Ectodermal cell (in vitro differentiated cells): ENCODE measurements around the gene MAST2.
"Not testable (repeated sequence)": the region's sequence is repeated elsewhere in the genome, so short reads cannot be mapped to it uniquely, and the experiment has no call there.

ENCODE experiments used
- H3K27ac ChIP-seq: 2 replicates; pipeline ENCODE4 v1.7.0; 2013; ENCODE audit warnings: mild to moderate bottlenecking, low read depth, low read length; ENCODE audit not compliant: insufficient read depth, poor library complexity, severe bottlenecking
- H3K27me3 ChIP-seq: 2 replicates; pipeline ENCODE4 v1.7.0; 2013; ENCODE audit warnings: mild to moderate bottlenecking, low read length; ENCODE audit not compliant: insufficient read depth, control insufficient read depth, poor library complexity, severe bottlenecking
- H3K36me3 ChIP-seq: one replicate; pipeline ENCODE4 v1.7.0; 2013; ENCODE audit warnings: low read length; ENCODE audit not compliant: control insufficient read depth, insufficient read depth
- H3K4me1 ChIP-seq: one replicate; pipeline ENCODE4 v1.7.0; 2013; ENCODE audit warnings: low read length; ENCODE audit not compliant: control insufficient read depth, insufficient read depth
- H3K4me3 ChIP-seq: 2 replicates; pipeline ENCODE4 v1.7.0; 2013; ENCODE audit warnings: low read depth, low read length, control low read depth; ENCODE audit not compliant: insufficient read depth
- H3K9me3 ChIP-seq: 2 replicates; pipeline ENCODE4 v1.7.0; 2013; ENCODE audit warnings: mild to moderate bottlenecking, low read length, moderate library complexity; ENCODE audit not compliant: control insufficient read depth
- WGBS, 2 experiments: methylation state at CpG; one replicate each; pipeline ENCODE4 v1.1.7; 2013; ENCODE audit warnings: missing lambda C conversion rate in 2 of 2; 5-methylcytosine and 5-hydroxymethylcytosine counted together

MAST2 gene

GRCh38 chr1:45872173-45872801 lies 68.9 kb downstream of the MAST2 start:
- H3K9me3 ChIP-seq, H3K36me3 ChIP-seq, H3K4me1 ChIP-seq, H3K27ac ChIP-seq, H3K4me3 ChIP-seq, H3K27me3 ChIP-seq: not testable (repeated sequence)
- 93 to 96% methylated on average over 13 to 14 of the region's 14 CpGs for WGBS, 2 experiments

DNA sequence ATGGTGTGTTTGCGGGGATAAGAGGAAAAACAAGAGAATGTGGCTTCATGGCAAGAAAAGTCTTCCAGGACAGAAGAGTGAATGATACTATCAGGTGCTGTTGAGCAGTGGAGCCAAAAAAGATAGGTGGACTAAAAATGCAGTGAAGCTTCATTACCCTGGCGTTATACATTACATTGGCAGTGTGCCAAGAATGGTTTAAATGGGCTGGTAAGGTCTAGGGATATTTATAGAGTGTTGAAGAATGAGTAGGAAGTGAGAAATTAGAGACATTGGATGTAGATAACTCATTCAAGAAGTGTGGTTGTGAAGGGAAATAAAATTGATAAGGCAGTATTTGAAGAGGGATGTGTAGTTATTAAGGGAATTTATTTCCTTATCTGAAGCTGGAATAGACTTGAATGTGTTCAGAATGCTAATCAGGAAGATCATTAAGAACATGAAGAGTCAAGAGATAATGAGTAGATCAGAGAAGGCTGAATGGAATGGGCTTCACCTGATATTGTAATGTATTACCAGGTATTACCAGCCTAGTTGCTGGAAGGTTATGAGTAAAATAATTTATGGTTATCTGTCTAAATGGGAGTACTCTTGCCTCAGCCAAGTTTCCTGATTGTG lies 72.7 kb downstream of the MAST2 start:
- H3K36me3 ChIP-seq, result no peaks in the 10 kb centered on the region
- H3K27me3 ChIP-seq, result no peaks in the 10 kb centered on the region
- H3K4me3 ChIP-seq, result no peak overlapping the region
- no peaks in the 10 kb centered on the region for H3K9me3 ChIP-seq
- H3K4me1 ChIP-seq, result no peaks in the 10 kb centered on the region
- WGBS, 2 experiments, result 95 to 97% methylated on average over 2 of the region's 2 CpGs
- no peak overlapping the region for H3K27ac ChIP-seq

- H3K36me3 ChIP-seq, result no peaks in the 10 kb centered on the region
- no peak overlapping the region for H3K27ac ChIP-seq
- no peak overlapping the region for H3K4me3 ChIP-seq
- WGBS, 2 experiments, result 88 to 93% methylated on average over 1 to 4 of the region's 4 CpGs
- H3K4me1 ChIP-seq, result no peaks in the 10 kb centered on the region
- H3K9me3 ChIP-seq, result no peaks in the 10 kb centered on the region
- H3K27me3 ChIP-seq, result no peaks in the 10 kb centered on the region
These were observed 73.9 kb downstream of the MAST2 start for GRCh38 chr1:45877264-45877663.

DNA sequence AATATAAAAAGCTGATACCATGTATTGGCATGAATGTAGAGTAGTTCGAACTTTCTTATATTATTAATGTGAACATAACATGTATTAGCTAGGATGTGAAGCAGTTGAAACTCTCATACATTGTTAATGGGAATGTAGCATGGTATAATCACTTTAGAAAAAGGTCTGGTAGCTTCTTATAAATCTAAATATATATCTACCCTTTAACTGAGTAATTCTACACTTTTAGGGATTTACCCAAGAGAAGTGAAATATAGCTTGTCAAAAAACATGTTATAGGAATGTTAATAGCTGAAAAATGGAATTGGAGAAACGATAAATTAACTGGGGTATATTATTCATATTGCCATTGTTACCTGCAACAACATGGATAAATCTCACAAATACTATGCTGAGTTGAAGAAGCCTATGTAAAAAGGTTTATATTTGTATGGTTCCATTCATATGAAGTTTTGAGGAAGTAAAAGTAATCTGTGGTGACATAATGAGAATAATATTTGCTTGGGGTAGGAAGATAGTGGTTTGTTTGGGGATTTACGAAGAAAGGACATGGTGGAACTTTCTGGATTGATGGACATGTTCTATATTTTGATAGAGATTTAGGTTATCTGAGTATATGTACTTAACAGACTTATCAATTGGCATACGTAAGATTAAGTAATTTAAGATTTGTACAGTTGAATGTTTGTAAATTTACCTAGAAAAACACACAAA lies 76.6 kb downstream of the MAST2 start:
- no peaks in the 10 kb centered on the region for H3K9me3 ChIP-seq
- no peak overlapping the region for H3K4me3 ChIP-seq
- no peaks in the 10 kb centered on the region for H3K27me3 ChIP-seq
- H3K4me1 ChIP-seq, result no peaks in the 10 kb centered on the region
- H3K27ac ChIP-seq, result no peak overlapping the region
- H3K36me3 ChIP-seq, result no peaks in the 10 kb centered on the region
- 81 to 99% methylated on average over 2 to 3 of the region's 4 CpGs for WGBS, 2 experiments

DNA sequence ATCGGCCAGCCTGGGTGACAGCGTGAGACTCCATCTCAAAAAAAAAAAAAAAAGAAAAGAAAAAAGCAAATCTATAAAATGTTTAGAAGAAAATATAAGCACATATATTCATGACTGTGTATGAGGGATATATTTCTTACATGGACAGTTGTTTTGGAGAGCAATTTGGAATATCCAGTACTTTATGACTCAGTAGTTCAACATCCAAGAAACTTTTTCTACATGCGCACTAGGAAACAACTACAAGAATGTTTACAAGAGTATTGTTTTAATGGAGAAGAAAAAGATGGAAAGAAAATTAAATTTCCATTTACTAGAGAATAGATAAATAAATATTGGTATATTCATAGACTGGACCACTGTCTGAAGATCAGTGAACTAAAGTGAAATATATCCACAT lies 77.5 kb downstream of the MAST2 start:
- Histone ChIP-seq H3K9me3 (no peaks in the 10 kb centered on the region), H3K4me1 (no peaks in the 10 kb centered on the region), H3K4me3 (no peak overlapping the region), H3K36me3 (no peaks in the 10 kb centered on the region), H3K27ac (no peak overlapping the region), H3K27me3 (no peaks in the 10 kb centered on the region)
- WGBS, 2 experiments, result 100% methylated on average over 1 of the region's 3 CpGs

- Histone ChIP-seq H3K4me3 (no peak overlapping the region), H3K27me3 (no peaks in the 10 kb centered on the region), H3K27ac (no peak overlapping the region), H3K36me3 (no peaks in the 10 kb centered on the region), H3K9me3 (no peaks in the 10 kb centered on the region), H3K4me1 (no peaks in the 10 kb centered on the region)
- WGBS, 2 experiments, result no CpG with 5 or more reads among the region's 1 CpG
These were observed 80.2 kb downstream of the MAST2 start for GRCh38 chr1:45883658-45884057.

- 100% methylated on average over 1 of the region's 1 CpG; no CpG with 5 or more reads in 1 of the 2 experiments for WGBS, 2 experiments
- no peaks in the 10 kb centered on the region for H3K27me3 ChIP-seq
- H3K4me1 ChIP-seq, result no peaks in the 10 kb centered on the region
- no peaks in the 10 kb centered on the region for H3K36me3 ChIP-seq
- H3K4me3 ChIP-seq, result no peak overlapping the region
- H3K9me3 ChIP-seq, result no peaks in the 10 kb centered on the region
- no peak overlapping the region for H3K27ac ChIP-seq
These were observed 81.3 kb downstream of the MAST2 start for GRCh38 chr1:45884700-45885099.

DNA sequence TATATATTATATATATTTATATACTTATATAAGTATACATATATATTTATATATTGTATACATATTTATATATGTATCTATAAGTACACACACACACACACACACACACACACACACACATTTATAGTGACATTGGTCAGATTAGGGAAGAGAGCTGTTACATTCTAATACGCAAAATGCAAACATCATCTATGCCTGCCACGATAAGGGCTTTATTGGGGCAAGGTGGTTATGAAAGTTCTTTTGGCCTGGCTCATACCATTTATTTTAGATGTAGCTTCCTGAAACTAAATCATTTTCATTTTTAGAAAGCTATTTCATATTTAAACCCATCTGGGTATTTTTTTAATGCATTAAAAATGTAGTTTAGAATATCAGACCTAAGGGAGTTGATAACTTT lies 82.8 kb downstream of the MAST2 start:
- no peak overlapping the region for H3K27ac ChIP-seq
- no peaks in the 10 kb centered on the region for H3K4me1 ChIP-seq
- no peaks in the 10 kb centered on the region for H3K9me3 ChIP-seq
- H3K27me3 ChIP-seq, result no peaks in the 10 kb centered on the region
- H3K36me3 ChIP-seq, result no peaks in the 10 kb centered on the region
- 100% methylated on average over 1 to 2 of the region's 2 CpGs for WGBS, 2 experiments
- H3K4me3 ChIP-seq, result no peak overlapping the region

DNA sequence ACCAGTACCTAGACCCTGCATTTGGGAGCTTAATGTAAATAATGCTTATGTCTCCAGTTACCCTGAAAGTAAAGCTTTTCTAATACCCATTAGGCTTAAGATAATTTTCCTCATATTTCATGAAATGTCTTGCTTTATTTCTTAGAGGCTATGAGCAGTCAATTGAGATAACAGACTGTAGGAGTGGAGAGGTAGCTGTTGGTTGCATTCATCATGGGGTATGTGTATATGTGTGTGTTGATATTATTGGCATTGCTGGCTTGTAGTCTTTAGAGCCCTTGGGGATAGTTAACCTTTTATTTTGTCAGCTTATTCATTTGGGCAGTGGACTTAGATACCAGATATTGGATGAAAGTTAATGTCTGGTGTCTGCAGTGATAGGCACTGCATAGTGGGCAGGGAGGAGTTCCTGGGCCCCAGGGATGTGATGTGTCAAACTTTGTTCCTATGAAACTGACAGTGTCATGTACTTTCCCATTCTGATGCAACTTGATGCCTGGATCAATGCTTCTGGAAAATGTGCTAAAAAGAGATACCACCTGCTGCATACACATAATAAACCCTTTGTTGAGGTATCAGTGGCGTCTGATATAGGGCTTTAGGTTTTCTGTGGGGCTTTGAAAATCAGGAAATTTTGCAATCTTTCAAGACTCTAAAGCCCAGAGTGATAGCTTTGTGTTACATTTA lies 83.9 kb downstream of the MAST2 start:
- Histone ChIP-seq H3K36me3 (no peaks in the 10 kb centered on the region), H3K27ac (no peak overlapping the region), H3K9me3 (no peaks in the 10 kb centered on the region), H3K27me3 (no peaks in the 10 kb centered on the region), H3K4me1 (no peaks in the 10 kb centered on the region), H3K4me3 (no peak overlapping the region)
- 71 to 95% methylated on average over 1 of the region's 1 CpG for WGBS, 2 experiments

DNA sequence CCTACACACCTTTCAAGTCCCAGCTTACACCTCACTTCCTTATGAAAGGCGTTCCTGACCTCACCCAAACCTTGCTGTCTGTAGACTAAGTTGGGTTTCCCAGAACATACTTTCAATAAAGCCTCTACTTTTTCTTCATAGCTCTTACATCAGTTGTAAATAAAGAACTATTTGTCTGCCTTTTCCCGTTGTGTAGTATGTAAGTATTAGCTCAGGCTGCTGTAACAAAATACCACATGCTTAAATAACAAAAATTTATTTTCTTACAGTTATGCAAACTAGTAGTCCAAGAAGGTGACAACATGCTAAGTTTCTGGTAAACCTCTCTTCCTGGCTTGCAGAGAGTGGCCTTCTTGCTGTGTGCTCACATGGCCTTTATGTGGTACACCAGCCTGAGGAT lies 86.7 kb downstream of the MAST2 start:
- no peak overlapping the region for H3K27ac ChIP-seq
- H3K27me3 ChIP-seq, result no peaks in the 10 kb centered on the region
- no peaks in the 10 kb centered on the region for H3K9me3 ChIP-seq
- no peaks in the 10 kb centered on the region for H3K4me1 ChIP-seq
- H3K4me3 ChIP-seq, result no peak overlapping the region
- 96 to 100% methylated on average over 1 of the region's 2 CpGs for WGBS, 2 experiments
- no peaks in the 10 kb centered on the region for H3K36me3 ChIP-seq
